GM12878 (cell line): ENCODE data around the gene CHDH. TPM values are rescaled to one million over a fixed set of nuclear protein-coding genes. Genes with fewer than 3 reads are reported as not detected.
A peak's percentile ranks its signal among the peaks of the same experiment; 100 is the strongest.

Source experiments
- ATAC-seq: fragments of 200-7000 bp; cut with Tn5 transposase; 3 replicates; pipeline ENCODE4 v1.9.1; 2020; ENCODE audit warnings: mild to moderate bottlenecking, moderate library complexity
- BruUV-seq: library from RNA; stranded (reverse); fragments of 400-500 nt; replicated peaks from 2 replicates; lab custom pipeline; 2021; lab: Mats Ljungman, UMichigan
- CTCF ChIA-PET: fragments of 300-600 bp; sonication (Branson Sonifier 250); formaldehyde crosslinking; extraction: SDS; loops from one replicate; lab custom pipeline; 2021; ENCODE audit warnings: inconsistent platforms; lab: Yijun Ruan, JAX
- POLR2A ChIA-PET: fragments of 350-600 bp; formaldehyde crosslinking; extraction: SDS; loops from one replicate; lab custom pipeline; 2021; ENCODE audit warnings: inconsistent platforms; lab: Charles Lee
- RAD21 ChIA-PET: fragments of 300-600 bp; sonication (Branson Sonifier 250); formaldehyde crosslinking; loops from one replicate; lab custom pipeline; 2023; ENCODE audit warnings: antibody characterized with exemption; ENCODE audit not compliant: unreplicated experiment; lab: Charles Lee
- SMC1A ChIA-PET: fragments of 300-600 bp; sonication (Branson Sonifier 250); formaldehyde crosslinking; loops from one replicate; lab custom pipeline; 2023; ENCODE audit not compliant: unreplicated experiment, uncharacterized antibody; lab: Charles Lee
- DNase-seq: peaks from one replicate; pipeline ENCODE4 v3.0.0-alpha.2; 2011; ENCODE audit warnings: low read depth, low spot score
- FAIRE-seq: peaks from 3 replicates; lab custom pipeline; 2011; peaks lifted over from hg19 to GRCh38; lab: Jason Lieb, UNC
- H2AFZ ChIP-seq: 2 replicates; pipeline ENCODE4 v1.6.0; 2011; ENCODE audit warnings: low read depth, low read length, control low read depth; ENCODE audit not compliant: control insufficient read depth
- H3K27ac ChIP-seq: 2 replicates; pipeline ENCODE4 v1.5.1; 2011; ENCODE audit warnings: control low read depth; ENCODE audit not compliant: control insufficient read depth, insufficient read depth
- H3K27me3 ChIP-seq, 2 experiments: replicated peaks in 1 of 2; 2 replicates each; pipeline versions ENCODE4 v1.6.0 to v1.6.1; 2011; ENCODE audit warnings: low read length in 1 of 2; ENCODE audit not compliant: control insufficient read depth in 2 of 2, insufficient read depth in 2 of 2
- H3K36me3 ChIP-seq, 2 experiments: 2 replicates each; pipeline ENCODE4 v1.5.1; 2011; ENCODE audit warnings: low read length in 1 of 2; ENCODE audit not compliant: control insufficient read depth in 2 of 2, insufficient read depth in 2 of 2
- H3K4me1 ChIP-seq: 2 replicates; pipeline ENCODE4 v1.6.1; 2011; ENCODE audit warnings: mild to moderate bottlenecking, low read length, moderate library complexity, mixed read lengths; ENCODE audit not compliant: control insufficient read depth, insufficient read depth
- H3K4me2 ChIP-seq: 2 replicates; pipeline ENCODE4 v1.6.0; 2011; ENCODE audit warnings: control low read depth; ENCODE audit not compliant: control insufficient read depth, insufficient read depth
- H3K4me3 ChIP-seq: fragments of 200-600 bp; sonication (generic); 2 replicates; pipeline ENCODE4 v1.5.1; 2016
- H3K79me2 ChIP-seq: 2 replicates; pipeline ENCODE4 v1.6.0; 2011; ENCODE audit warnings: low read length; ENCODE audit not compliant: control insufficient read depth, insufficient read depth
- H3K9ac ChIP-seq: 2 replicates; pipeline ENCODE4 v1.8.0; 2011; ENCODE audit warnings: low read length, control low read depth, mixed read lengths; ENCODE audit not compliant: control insufficient read depth, insufficient read depth
- H3K9me3 ChIP-seq: replicated peaks from 3 replicates; pipeline ENCODE4 v1.5.1; 2011; ENCODE audit warnings: mild to moderate bottlenecking, low read length; ENCODE audit not compliant: control insufficient read depth, insufficient read depth
- H4K20me1 ChIP-seq: 2 replicates; pipeline ENCODE4 v1.6.0; 2011; ENCODE audit not compliant: control insufficient read depth, insufficient read depth
- ATF7 ChIP-seq: fragments of 450-650 bp; IDR thresholded peaks from 2 replicates; pipeline ENCODE4 v1.6.1; 2016; ENCODE audit warnings: low read depth, mild to moderate bottlenecking
- CBX5 ChIP-seq: sonication (generic); IDR thresholded peaks from 2 replicates; pipeline ENCODE4 v1.6.1; 2016; ENCODE audit warnings: low read depth, moderate library complexity, mild to moderate bottlenecking, inconsistent platforms
- CREM ChIP-seq: IDR thresholded peaks from 2 replicates; pipeline ENCODE4 v1.6.1; 2014; ENCODE audit warnings: antibody characterized with exemption, low read depth
- ETV6 ChIP-seq, 2 experiments: fragments of 450-650 bp in 1 of 2; IDR thresholded peaks in 1 of 2; conservative IDR thresholded peaks in 1 of 2; 2 replicates each; pipeline ENCODE4 v1.6.1; 2014; ENCODE audit warnings: antibody characterized with exemption in 1 of 2, borderline replicate concordance in 1 of 2, low read depth in 1 of 2, mild to moderate bottlenecking in 1 of 2, moderate library complexity in 1 of 2
- HCFC1 ChIP-seq: fragments of 150-350 bp; IDR thresholded peaks from 2 replicates; pipeline ENCODE4 v1.6.1; 2014; ENCODE audit warnings: low read length
- IRF4 ChIP-seq: IDR thresholded peaks from 2 replicates; pipeline ENCODE4 v1.6.1; 2011; ENCODE audit warnings: low read depth, low read length
- MYB ChIP-seq: fragments of 150-350 bp; IDR thresholded peaks from 2 replicates; pipeline ENCODE4 v1.6.1; 2014; ENCODE audit warnings: mild to moderate bottlenecking, low read depth, low read length, borderline replicate concordance
- NBN ChIP-seq: fragments of 450-650 bp; IDR thresholded peaks from 2 replicates; pipeline ENCODE4 v1.6.1; 2016
- PAX8 ChIP-seq: fragments of 450-650 bp; IDR thresholded peaks from 2 replicates; pipeline ENCODE4 v1.6.1; 2017; ENCODE audit warnings: mild to moderate bottlenecking, moderate library complexity
- POLR2AphosphoS2 ChIP-seq: IDR thresholded peaks from 2 replicates; pipeline ENCODE4 v1.6.1; 2011; ENCODE audit warnings: low read depth, mild to moderate bottlenecking, low read length, improper control_type of control experiment, moderate library complexity
- POU2F2 ChIP-seq: IDR thresholded peaks from 3 replicates; pipeline ENCODE4 v1.6.1; 2011; ENCODE audit warnings: low read depth, mild to moderate bottlenecking, low read length, borderline replicate concordance
- SIN3A ChIP-seq: IDR thresholded peaks from 2 replicates; pipeline ENCODE4 v1.6.1; 2012; ENCODE audit warnings: low read depth, low read length, improper control_type of control experiment
- SUZ12 ChIP-seq: fragments of 200-600 bp; sonication (generic); IDR thresholded peaks from one replicate; pipeline ENCODE4 v1.6.1; 2018; ENCODE audit warnings: antibody characterized with exemption, mild to moderate bottlenecking; ENCODE audit not compliant: unreplicated experiment
- TAF1 ChIP-seq: IDR thresholded peaks from 2 replicates; pipeline ENCODE4 v1.6.1; 2011; ENCODE audit warnings: mild to moderate bottlenecking, low read depth, low read length, borderline replicate concordance
- TCF3 ChIP-seq: IDR thresholded peaks from 2 replicates; pipeline ENCODE4 v1.6.1; 2012; ENCODE audit warnings: low read depth, mild to moderate bottlenecking, low read length, borderline replicate concordance; ENCODE audit not compliant: insufficient read depth
- WGBS: methylation state at CpG from one replicate; pipeline ENCODE4 v1.1.6; 2016; ENCODE audit warnings: low lambda C conversion rate; ENCODE audit not compliant: insufficient replicate concordance, insufficient coverage; ENCODE audit errors: missing lambda C conversion rate; 5-methylcytosine and 5-hydroxymethylcytosine counted together
- in situ Hi-C: fragments of 300-500 bp; cut with MboI; formaldehyde crosslinking; loops from 9 replicates; pipeline ENCODE4 v1.14.3; 2018; ENCODE audit warnings: mixed read lengths
- intact Hi-C: fragments of 100-400 bp; cut with micrococcal nuclease; formaldehyde crosslinking; loops from one replicate; pipeline ENCODE4 v1.14.2; 2022; ENCODE audit not compliant: unreplicated experiment
- polyA plus RNA-seq, 11 experiments: library from polyadenylated mRNA; depleted of rRNA in 4 of 11; unstranded in 6 of 11; stranded (reverse) in 5 of 11; fragments of >200 nt; fragmentation: Nextera tagmentation in 4 of 11; fragmentation: Illumina TruSeq in 1 of 11; extraction: Ambion mirVana in 4 of 11; extraction: Trizol in 1 of 11; gene quantifications; 1 replicate in 1 of 11; 2 replicates in 10 of 11; pipeline versions ENCODE4 v1.2.1 to v1.2.3, GENCODE V29; 2011 to 2016; ENCODE audit warnings: inconsistent platforms in 2 of 11, missing spikeins in 2 of 11, low read depth in 1 of 11
- total RNA-seq, 4 experiments: library from RNA; depleted of rRNA in 3 of 4; stranded (reverse); fragments of >200 nt in 3 of 4; fragmentation: Illumina TruSeq in 1 of 4; extraction: Trizol in 1 of 4; gene quantifications; 2 replicates each; pipeline versions ENCODE4 v1.2.1 to v1.2.3, GENCODE V29; 2013 to 2021
- TF ChIP-seq, protein P1 (sequence below): fragments of 450-650 bp; conservative IDR thresholded peaks from 2 replicates; pipeline ENCODE4 v1.6.1; 2017; ENCODE audit warnings: mild to moderate bottlenecking, moderate library complexity

CHDH gene
- total and polyA plus RNA-seq, 10 of the 15 experiments (the other 5 are each of a cell fraction or from before 2014, with no cell fraction given): 0.95 to 8.3 (median 2.9) TPM

GRCh38 chr3:53891497-53892285, 45.5 kb upstream of the CHDH start, which contains the start of gene SELENOK (continued):
- TF ChIP-seq TCF3: no peak
- TF ChIP-seq TAF1: 0 out of 2 replicates have a peak, but pooled peaks have one; percentile 54
- 0 out of 2 replicates have a peak, but pooled peaks have one; percentile 4 for TF ChIP-seq CBX5
- no peak for TF ChIP-seq PAX8
- TF ChIP-seq NBN: peak; percentile 97
- no peak for TF ChIP-seq SUZ12
- TF ChIP-seq HCFC1: peak; percentile 75
- peak; percentile 99 for TF ChIP-seq CREM
- TF ChIP-seq ATF7: peak; percentile 84

- H3K9ac ChIP-seq: peak overlapping the region; percentile 97
- POLR2A ChIA-PET: interaction anchor here (1.2 to 3.1 kb wide), 7 partner anchors 8 to 200 kb away, joined by 3 to 26 read pairs (median 6); partner anchors contain the start of genes ACTR8, CHDH and IL17RB
- DNase-seq (no peak), ATAC-seq (peak; percentile 58), FAIRE-seq (no peak)
- TSS peak; percentile 78 for BruUV-seq
- H3K4me2 ChIP-seq: peak overlapping the region; percentile 85
- CTCF ChIA-PET: interaction anchor here (0.7 to 3.6 kb wide), 4 partner anchors 10 to 191 kb away, joined by 3 to 17 read pairs (median 5); no protein-coding TSS in a partner anchor
- in situ Hi-C loops: no loop called here
- H3K9me3 ChIP-seq: no peaks in the 10 kb centered on the region
- WGBS: under 1% methylated on average over 21 of the region's 21 CpGs
- RAD21 ChIA-PET: interaction anchor here (1.0 to 2.0 kb wide), 6 partner anchors 8 to 122 kb away, joined by 3 to 11 read pairs (median 6); partner anchors contain the start of gene ACTR8
- intact Hi-C loops: no loop called here
- peaks cover 22% of the 10 kb centered on the region for H3K4me1 ChIP-seq
- H3K36me3 ChIP-seq: peaks cover 0 to 7% of the 10 kb centered on the region in 2 experiments; a peak in 2 of 4 replicates
- H3K27ac ChIP-seq: peak overlapping the region; percentile 95
- peaks cover 45% of the 10 kb centered on the region for H3K79me2 ChIP-seq
- H3K4me3 ChIP-seq: peak overlapping the region; percentile 89
- H3K27me3 ChIP-seq: no peaks in the 10 kb centered on the region
- peak overlapping the region; percentile 76 for H2AFZ ChIP-seq
- H4K20me1 ChIP-seq: no peaks in the 10 kb centered on the region
- SMC1A ChIA-PET: interaction anchor here (1.0 to 4.1 kb wide), 8 partner anchors 8 to 118 kb away, joined by 3 to 26 read pairs (median 5); partner anchors contain the start of genes ACTR8, CHDH and IL17RB
- no peak for TF ChIP-seq IRF4
- TF ChIP-seq POLR2AphosphoS2: no peak
- TF ChIP-seq SIN3A: no peak
- no peak for TF ChIP-seq ETV6 (conservative IDR thresholded peaks at IDR 0.05 in 1 of 2, IDR thresholded peaks at IDR 0.05 in 1 of 2; ENCODE audit: borderline replicate concordance in 1 of 2, low read depth in 1 of 2)
- TF ChIP-seq, protein P1, sequence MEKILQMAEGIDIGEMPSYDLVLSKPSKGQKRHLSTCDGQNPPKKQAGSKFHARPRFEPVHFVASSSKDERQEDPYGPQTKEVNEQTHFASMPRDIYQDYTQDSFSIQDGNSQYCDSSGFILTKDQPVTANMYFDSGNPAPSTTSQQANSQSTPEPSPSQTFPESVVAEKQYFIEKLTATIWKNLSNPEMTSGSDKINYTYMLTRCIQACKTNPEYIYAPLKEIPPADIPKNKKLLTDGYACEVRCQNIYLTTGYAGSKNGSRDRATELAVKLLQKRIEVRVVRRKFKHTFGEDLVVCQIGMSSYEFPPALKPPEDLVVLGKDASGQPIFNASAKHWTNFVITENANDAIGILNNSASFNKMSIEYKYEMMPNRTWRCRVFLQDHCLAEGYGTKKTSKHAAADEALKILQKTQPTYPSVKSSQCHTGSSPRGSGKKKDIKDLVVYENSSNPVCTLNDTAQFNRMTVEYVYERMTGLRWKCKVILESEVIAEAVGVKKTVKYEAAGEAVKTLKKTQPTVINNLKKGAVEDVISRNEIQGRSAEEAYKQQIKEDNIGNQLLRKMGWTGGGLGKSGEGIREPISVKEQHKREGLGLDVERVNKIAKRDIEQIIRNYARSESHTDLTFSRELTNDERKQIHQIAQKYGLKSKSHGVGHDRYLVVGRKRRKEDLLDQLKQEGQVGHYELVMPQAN: no peak
- no peak; the same call in 1 of the 2 replicates for TF ChIP-seq CREM
- no peak for TF ChIP-seq POU2F2
- TF ChIP-seq HCFC1: no peak
- TF ChIP-seq MYB: no peak
Observed at GRCh38 chr3:53890726-53891475, 44.7 kb upstream of the CHDH start.
